Pons (tissue), 1 donor: ENCODE data around the gene NOL3.

ENCODE experiments used
- DNase-seq: peaks from one replicate; pipeline ENCODE4 v3.0.0-alpha.2; 2016; ENCODE audit warnings: low spot score

The NOL3 gene

DNA sequence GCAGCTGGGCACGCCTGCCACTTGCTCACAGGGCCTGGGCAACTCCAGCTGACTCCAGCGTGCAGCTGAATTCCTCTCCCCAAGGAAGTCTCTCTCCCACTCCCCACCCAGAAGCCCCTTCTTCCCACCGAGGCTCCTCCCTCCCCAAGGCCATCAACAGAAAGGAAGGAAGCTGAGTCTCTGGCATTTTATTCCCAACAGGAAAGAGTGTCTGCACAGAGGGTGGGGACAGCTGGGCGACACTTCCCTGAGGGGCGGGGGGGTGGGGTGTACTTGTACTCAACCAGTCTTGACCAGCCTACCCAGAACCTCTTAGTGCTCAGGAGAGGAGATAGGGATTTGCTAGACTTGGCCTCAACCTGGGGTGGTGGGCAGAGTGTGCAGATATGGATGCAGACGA is 19.7 kb downstream of the NOL3 start, which contains the start of gene EXOC3L1:
EXOC3L1 (minus strand) TSS at position 96 of the 400 bp plus-strand sequence. CDS start 460 bp downstream, outside the sequence.
- DNase-seq: no peak

DNA sequence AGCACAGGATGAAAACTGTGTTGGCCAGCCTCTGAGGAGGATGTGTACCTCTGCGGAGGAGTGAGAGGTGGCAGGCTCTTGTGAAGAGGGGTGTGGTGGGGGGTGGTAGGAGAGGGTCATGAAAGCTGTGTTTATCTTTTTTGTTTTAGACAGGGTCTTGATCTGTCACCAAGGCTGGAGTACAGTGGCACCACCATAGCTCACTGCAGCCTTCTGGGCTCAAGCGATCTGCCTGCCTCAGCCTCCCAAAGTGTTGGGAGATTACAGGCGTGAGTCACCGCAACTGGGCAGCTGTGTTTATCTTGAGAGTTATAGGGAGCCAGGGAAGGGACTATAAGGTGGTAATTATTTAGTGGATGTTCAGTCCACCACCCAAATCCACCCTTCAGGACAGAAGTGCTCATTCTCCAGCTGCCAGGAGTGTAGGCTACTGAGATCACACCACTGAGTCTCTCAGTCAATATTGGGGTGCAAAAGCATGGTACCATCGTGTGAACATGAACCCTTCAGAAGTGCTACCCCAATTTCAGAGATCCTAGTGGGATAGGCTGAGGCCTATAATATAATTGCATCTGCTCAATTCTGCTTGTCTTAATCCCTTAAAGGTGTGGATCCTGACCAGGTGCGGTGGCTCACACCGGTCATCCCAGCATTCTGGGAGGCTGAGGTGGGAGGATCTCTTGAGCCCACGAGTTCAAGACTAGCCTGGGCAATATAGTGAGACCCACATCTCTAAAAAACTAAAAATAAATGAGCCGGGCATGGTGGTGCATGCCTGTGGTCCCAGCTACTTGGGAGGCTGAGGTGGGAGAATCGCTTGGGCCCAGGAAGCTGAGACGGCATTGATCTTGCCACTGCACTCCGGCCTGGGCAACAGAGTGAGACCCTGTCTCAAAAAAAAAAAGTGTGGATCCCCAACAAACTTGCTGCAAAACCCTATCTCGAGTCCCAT is 20.4 kb downstream of the NOL3 start:
- DNase-seq: no peak

DNA sequence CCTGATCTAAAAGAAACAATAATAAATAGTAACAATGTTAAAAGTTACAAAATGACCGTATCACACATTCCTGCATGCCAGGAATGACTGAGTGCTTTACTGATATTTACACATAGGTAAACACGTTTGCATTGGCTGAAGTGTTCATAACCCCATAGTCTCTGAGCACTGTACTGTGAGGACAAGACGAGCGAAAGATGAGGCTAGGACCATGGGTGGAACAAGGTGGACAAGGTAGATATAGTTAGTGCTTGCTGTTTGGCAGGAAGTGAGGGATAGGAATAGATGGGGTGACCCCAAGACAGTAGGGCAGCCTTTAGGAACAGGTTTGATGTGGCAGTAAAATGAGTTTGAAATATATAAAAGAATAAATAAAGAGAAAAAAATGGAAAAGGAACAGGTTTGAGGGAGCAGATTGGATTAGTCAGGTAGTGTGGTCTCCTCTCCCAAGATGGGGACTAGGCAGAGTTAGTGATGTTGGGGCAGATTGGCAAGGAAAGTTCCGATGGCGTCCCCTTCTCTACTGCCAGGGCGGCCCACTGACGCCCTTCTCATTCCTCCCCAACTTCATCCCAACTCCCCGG is 21.2 kb downstream of the NOL3 start:
- DNase-seq: peak; percentile 25

DNA sequence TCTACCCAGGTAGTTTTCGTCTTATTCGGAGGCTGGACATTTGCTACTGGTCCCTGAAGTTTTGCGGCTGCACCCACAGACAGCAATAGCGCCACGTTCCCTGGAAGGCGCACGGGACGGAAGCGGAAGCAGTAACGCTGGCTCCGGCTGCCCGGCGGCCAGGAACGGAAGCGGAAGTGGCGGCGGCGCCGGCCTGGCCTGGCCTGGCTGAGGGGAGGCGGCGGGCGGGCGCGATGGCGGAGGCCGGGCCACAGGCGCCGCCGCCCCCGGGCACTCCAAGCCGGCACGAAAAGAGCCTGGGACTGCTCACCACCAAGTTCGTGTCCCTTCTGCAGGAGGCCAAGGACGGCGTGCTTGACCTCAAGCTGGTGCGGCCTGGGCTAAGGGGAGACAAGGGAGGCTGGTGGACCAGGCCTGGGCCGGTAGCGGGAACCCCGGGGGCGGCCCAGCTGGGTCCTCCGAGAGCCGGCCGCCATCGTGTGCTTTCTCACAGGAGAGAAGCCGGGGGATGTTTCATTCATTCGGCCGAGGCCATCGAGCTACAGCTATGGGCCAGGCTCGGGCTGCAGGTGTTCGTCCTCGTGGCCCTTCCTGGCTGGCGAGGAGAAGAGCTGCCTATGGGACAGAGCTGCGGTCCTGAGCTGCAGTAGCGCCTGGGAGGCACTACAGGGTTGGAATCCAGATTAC is 21.8 kb downstream of the NOL3 start, which contains the start of gene E2F4:
E2F4 (plus strand) TSS at position 161 of the 687 bp plus-strand sequence; CDS start at position 234, 73 bp downstream.
- DNase-seq: peak; percentile 85

DNA sequence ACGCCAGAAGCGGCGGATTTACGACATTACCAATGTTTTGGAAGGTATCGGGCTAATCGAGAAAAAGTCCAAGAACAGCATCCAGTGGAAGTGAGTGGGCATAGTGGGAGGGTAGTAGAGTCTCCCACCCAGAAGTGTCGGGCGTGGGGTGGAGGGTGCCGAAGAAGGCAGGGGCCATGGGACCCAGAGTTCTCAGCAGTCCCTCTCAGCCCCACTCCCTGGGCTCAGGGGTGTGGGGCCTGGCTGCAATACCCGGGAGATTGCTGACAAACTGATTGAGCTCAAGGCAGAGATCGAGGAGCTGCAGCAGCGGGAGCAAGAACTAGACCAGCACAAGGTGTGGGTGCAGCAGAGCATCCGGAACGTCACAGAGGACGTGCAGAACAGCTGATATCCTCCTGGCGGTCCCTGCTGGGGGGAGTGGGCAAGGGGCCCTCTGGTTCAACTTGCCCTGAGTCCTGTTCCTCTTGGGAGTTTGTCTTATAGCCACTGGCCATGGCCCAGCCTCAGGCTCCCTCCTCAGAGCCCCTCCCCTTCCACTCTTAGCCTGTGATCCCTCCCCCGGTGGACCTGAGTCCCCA is 22.5 kb downstream of the NOL3 start:
- DNase-seq: no peak

DNA sequence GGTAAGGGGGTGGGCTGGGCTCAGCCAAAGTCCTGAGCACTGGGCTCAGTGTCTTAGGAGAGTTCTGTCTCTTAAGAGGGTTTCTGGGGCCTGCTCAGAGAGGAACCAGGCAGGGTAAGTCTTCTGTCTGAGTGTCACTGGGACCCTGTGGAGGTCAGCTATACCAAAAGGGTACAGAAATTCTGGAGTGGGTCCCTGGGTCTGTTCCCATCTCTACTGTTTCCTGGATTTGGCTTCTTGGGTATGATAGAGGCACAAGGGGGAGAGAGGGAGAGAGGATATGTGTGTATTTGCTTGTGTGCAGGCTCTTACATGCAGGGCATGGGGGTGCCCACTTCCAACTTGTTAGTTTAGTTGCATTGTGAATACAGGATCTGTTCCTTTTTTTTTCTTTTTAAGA is 23.2 kb downstream of the NOL3 start:
- DNase-seq: no peak

DNA sequence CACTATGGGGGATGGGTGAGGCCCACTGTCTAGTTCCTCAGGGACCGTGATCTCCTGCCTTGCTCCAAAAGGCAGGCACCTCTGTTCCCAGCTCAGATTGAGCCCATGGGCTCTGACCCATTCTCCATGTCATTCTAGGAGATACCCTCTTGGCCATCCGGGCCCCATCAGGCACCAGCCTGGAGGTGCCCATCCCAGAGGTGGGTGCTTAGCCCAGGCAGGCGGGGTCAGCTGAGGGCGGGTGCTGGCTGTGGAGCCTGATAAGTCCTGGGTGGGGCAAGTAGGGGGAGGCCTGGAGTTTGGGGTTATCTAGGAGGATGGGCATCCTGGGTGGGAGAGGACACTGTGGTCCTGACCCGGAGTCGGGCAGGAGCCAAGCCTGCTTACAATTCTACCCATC is 23.9 kb downstream of the NOL3 start:
- no peak for DNase-seq

DNA sequence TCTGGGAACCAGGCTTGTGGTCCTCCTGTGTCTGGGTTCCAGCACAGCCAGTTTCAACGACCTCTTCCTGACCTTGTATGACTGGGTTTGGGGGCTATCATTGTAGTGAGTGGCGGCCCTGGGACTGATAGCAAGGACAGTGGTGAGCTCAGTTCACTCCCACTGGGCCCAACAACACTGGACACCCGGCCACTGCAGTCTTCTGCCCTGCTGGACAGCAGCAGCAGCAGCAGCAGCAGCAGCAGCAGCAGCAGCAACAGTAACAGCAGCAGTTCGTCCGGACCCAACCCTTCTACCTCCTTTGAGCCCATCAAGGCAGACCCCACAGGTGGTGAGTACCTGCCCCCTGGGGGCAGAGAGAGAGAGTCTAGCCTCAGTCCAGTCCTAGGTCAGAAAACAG is 25.3 kb downstream of the NOL3 start:
- DNase-seq: no peak

DNA sequence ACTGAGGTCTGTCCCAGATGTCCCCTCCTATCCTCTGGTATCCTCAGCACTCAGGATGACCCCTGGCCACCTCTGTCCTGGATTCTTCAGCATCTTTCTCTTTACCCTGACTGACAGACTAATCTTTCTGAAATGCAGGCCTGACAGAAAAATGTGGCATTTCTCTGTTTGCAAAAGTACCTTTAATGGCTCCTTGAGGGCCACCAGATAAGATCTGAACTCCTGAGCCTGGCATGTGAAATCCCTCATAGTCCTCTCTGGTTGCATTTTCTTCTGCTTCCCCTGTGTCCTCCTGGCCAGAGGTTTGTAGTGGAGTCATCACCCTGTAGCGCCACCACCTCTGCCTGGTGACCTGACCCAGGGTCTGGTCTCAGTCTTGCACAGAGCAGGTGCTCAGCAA is 26.5 kb downstream of the NOL3 start:
- no peak for DNase-seq

DNA sequence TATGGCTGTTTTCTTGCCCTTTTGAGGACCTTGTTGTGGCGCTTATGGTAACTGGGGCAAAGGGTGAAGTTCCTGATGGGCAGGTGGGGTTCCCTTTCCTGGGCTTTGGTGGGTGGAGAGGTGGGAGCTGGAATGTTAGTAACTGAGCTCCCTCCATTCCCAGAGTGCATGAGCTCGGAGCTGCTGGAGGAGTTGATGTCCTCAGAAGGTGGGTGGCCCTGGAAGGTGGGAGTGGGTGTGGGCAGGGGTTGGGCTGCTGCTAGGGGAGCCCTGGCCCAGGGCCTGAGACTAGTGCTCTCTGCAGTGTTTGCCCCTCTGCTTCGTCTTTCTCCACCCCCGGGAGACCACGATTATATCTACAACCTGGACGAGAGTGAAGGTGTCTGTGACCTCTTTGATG is 27.4 kb downstream of the NOL3 start:
- DNase-seq: no peak

DNA sequence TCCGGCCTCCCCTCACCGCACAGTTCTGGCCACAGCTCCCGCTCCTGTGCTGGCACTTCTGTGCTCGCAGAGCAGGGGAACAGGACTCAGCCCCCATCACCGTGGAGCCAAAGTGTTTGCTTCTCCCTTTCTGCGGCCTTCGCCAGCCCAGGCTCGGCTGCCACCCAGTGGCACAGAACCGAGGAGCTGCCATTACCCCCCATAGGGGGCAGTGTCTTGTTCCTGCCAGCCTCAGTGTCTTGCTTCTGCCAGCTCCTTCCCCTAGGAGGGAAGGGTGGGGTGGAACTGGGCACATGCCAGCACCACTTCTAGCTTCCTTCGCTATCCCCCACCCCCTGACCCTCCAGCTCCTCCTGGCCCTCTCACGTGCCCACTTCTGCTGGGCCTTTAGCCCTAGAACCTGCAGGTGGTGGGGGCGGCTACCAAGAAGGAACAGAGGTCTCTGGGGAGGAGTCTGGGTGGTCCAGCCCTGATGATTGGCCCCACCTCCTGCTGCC is 27.9 kb downstream of the NOL3 start:
- DNase-seq: peak; percentile 44

DNA sequence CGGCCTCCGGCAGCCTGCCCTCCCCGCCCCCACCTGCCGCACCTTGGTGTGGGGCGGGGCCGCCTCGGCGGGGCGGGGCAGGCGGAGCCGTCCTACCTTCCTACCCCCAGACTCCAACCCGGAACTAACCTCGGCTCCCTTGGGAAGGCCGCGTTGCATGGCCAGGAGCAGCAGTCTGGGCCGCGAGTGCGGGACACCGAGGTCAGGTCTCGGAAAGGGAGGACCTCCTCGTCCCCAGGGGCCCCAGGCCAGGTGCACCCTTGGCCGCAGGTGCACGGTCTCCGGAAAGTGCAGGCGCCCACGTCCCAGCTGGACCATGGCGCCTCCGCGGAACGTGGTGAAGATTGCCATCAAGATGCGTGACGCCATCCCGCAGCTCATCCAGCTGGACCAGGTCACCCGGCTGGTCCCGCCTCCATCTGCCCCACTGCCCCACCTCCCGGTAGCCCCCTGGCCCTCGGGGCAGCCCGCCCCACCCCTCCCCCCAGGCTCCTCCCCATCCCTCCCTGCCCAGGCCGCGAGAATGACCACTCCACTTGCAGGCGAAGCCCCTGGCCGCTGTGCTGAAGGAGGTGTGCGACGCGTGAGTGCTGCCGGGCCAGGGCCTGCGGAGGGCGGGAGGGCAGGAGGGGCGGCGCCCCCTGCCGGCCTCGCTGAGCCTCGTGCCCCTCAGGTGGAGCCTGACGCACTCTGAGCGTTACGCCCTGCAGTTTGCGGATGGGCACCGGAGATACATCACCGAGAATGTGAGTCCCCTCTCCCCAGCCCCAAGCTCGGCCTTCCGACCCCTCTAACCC is 28.9 kb downstream of the NOL3 start, which contains the start of gene ELMO3:
ELMO3 (plus strand) TSS at position 121 of the 797 bp plus-strand sequence; CDS start at position 317, 196 bp downstream.
- DNase-seq: no peak

DNA sequence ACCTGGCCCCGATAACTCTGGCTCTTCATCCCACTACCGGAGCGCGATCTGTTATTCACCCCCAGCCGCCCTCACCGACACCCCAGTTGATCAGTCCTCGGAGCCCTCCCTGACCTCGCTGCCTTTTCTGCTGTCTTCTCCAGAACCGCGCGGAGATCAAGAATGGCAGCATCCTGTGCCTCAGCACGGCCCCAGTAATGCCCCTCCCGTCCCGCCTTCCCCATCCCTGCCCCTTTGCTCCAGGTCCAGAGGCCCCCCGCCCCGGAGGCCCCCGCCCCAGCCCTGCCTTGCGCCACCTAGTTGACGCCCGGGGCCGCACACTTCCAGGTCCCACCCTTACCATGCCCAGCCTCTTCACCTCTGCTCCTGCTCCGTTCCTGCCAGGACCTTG is 29.5 kb downstream of the NOL3 start:
- no peak for DNase-seq

DNA sequence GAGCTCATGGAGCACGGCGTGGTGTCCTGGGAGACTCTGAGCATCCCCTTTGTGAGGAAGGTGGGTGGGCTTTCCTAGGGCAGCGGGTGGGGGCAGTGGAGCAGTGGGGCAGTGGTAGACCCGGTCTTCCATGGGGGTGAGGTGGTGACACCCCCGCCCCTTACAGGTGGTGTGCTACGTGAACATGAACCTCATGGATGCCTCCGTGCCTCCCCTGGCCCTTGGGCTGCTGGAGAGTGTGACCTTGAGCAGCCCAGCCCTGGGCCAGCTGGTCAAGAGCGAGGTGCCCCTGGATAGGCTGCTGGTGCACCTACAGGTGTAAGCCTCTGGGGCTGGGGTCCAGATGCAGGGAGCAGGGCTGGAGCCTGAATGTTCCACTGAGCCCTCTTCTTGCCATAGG is 30.2 kb downstream of the NOL3 start:
- DNase-seq: no peak

DNA sequence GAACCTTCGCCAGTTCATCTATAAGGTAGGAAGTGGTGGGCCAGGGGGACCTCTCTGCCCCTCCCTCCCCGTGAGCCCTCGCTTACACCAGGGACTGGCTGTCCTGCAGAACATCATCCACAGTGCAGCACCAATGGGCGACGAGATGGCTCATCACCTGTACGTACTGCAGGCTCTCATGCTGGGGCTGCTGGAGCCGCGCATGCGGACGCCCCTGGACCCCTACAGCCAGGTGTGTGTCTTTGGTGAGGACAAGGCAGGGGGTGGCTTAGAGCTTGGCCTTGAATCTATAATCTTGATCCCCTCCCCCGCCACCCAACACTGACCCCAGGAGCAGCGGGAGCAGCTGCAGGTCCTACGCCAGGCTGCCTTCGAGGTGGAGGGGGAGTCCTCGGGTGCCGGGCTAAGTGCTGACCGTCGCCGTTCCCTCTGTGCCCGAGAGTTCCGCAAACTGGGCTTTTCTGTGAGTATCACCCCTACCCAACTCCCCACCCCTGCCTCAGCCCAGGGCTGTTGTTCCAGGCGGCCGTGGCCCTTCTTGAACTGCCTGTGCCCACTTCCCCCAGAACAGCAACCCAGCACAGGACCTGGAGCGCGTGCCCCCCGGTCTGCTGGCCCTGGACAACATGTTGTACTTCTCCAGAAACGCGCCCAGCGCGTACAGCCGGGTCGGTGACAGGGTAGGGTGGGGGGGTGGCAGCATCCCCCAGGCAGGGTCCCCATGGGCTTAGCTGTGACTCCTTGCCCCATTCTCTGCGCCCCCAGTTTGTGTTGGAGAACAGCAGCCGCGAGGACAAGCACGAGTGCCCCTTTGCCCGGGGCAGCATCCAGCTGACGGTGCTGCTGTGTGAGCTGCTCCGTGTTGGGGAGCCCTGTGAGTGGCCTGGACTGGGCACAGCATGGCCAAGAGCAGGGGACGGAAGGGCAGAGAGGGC is 31.3 kb downstream of the NOL3 start:
- no peak for DNase-seq

DNA sequence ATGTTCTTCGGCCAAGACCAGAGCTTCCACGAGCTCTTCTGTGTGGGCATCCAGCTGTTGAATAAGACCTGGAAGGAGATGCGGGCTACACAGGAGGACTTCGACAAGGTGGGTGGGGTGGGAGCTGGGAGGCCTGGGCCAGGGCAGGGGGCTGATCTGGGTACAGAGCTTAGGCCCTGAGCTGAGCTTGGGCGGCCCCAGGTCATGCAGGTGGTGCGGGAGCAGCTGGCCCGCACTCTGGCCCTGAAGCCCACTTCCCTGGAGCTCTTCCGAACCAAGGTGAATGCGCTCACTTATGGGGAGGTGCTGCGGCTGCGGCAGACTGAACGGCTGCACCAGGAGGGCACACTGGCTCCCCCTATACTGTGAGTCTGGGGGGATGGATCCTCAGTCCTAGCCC is 32.1 kb downstream of the NOL3 start:
- no peak for DNase-seq

DNA sequence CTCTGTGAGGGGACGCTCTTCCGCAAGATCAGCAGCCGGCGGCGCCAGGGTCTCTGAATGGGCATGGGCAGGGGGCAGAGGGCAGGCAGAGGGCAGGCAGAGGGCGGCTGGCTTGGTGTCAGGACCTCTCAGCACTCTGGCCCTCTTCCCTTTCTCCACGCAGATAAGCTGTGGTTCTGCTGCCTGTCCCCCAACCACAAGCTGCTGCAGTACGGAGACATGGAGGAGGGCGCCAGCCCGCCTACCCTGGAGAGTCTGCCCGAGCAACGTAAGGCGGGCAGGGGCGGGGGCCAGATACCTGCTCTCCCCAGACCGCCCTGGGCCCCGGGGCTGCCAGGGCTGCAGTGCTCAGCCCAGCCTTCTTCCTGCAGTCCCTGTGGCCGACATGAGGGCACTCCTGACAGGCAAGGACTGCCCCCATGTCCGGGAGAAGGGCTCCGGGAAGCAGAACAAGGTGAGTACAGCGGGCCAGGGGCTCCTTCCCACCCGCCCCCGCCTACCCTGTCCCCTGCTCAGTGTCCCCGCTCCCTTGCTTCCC is 32.7 kb downstream of the NOL3 start:
- no peak for DNase-seq

DNA sequence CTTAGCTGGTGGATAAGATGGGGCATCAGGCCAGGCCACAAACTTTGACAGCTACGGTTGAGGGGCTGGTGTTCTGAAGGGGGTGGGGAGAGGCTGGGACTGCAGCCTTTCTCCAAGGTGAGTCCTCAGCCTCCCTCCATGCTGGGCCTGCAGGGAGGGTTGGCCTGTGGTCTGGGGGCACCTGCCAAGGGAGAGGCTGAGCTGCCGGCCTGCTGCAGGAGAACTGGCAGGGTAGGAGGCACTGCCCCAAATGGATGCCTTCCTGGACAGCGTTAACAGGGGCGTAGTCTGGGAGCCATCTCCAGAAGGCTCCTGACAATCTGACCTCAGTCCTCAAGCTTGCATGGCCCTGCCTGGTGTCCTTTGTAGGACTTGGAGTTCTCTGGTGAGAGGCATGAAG is 33.7 kb downstream of the NOL3 start:
- DNase-seq: no peak

DNA sequence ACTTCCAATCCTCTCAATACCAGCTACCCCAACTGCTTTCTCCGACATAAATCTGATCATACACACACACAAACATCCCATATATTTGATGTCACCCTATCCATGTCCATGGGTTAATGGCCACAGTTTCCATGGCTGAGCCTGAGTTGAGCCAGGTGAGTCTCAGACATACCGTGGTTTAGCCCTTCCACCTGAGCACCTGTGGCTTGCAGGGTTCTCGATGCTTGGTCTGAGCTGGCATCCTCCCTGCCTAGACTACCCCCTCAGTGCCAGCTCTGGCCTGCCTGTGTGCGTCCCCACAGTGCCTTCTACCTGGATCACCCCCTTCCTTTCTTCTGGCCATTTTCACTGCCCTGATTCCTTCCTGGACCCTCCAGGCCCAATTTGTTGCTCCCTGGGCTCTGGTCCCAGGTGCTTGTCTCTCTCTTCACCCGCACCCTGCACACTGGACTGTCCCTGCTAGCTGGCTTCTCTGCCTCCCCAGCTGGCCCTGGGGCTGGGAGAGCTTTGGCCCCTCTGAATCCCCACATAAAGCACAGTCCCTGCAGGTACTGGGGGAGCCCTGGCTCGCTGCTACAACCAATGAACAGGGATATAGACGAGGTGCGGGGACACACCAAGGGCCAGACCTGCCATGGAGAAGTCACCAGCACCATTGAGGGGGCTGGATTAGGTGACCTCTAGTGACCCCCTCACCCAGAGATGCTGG is 35.9 kb downstream of the NOL3 start:
- no peak for DNase-seq
